ENCODE measurements around the gene MTF2. TPM values are rescaled to one million over a fixed set of nuclear protein-coding genes. Genes with fewer than 3 reads are reported as not detected.

MTF2 gene
- total RNA-seq, 1 experiment from 2014 or later, result 110 TPM

GRCh38 chr1:93180723-93181613 is 101.9 kb downstream of the MTF2 start, which contains the start of gene CCDC18:
Gene CCDC18 (plus strand): TSS chr1:93180724. CDS start chr1:93183362, 2,638 bp downstream.
- Histone ChIP-seq H3K4me1 (ENCODE audit: insufficient read depth, low read length) (no peaks in the 10 kb centered on the region), H3K23me2 (ENCODE audit: insufficient read length, low read depth, low read length, poor library complexity, severe bottlenecking) (no peaks in the 10 kb centered on the region), H3K56ac (ENCODE audit: insufficient read length, low read depth, low read length) (no peak within 1 kb of the TSS), H3K14ac (ENCODE audit: insufficient read depth, low read length) (0 out of 2 replicates have a peak within 1 kb of the TSS, but pooled peaks have one; percentile 23), H3T11ph (ENCODE audit: low read length) (no peak within 1 kb of the TSS), H3K4me2 (ENCODE audit: insufficient read depth, insufficient read length, low read length) (peak within 1 kb of the TSS; percentile 75), H2AK5ac (ENCODE audit: insufficient read length, low read length) (no peak within 1 kb of the TSS), H2BK5ac (ENCODE audit: insufficient read length, low read length) (no peak within 1 kb of the TSS), H2AFZ (ENCODE audit: low read length) (no peak within 1 kb of the TSS), H3K79me2 (ENCODE audit: insufficient read depth, low read length) (peaks cover 6% of the 10 kb centered on the region; the same call in 1 of the 2 replicates), H3K27me3 (ENCODE audit: insufficient read depth, low read length) (no peaks in the 10 kb centered on the region), H3K79me1 (ENCODE audit: insufficient read depth, low read depth, low read length, poor library complexity, severe bottlenecking) (peaks cover 4% of the 10 kb centered on the region), H3K18ac (ENCODE audit: insufficient read length, low read depth, low read length) (peak within 1 kb of the TSS; percentile 40), H4K8ac (replicated peaks; ENCODE audit: insufficient read length, low read depth, low read length) (no peak within 1 kb of the TSS), H3K4ac (ENCODE audit: low read depth, low read length) (no peak within 1 kb of the TSS), H4K91ac (ENCODE audit: insufficient read length, low read depth, low read length) (no peak within 1 kb of the TSS), H4K5ac (ENCODE audit: insufficient read length, low read depth, low read length) (no peak within 1 kb of the TSS), H2BK15ac (ENCODE audit: low read depth, low read length) (no peak within 1 kb of the TSS), H3K23ac (ENCODE audit: insufficient read length, low read depth, low read length) (no peak within 1 kb of the TSS), H2BK12ac (ENCODE audit: insufficient read length, low read depth, low read length) (no peak within 1 kb of the TSS), H3K9ac (ENCODE audit: extremely low read depth, insufficient read length, low read length) (peak within 1 kb of the TSS; percentile 62), H2BK20ac (ENCODE audit: low read depth, low read length, poor library complexity, severe bottlenecking) (no peak within 1 kb of the TSS), H3K9me3 (ENCODE audit: control insufficient read depth, low read depth, low read length) (no peaks in the 10 kb centered on the region), H2BK120ac (ENCODE audit: low read depth, low read length, poor library complexity, severe bottlenecking) (no peak within 1 kb of the TSS), H3K27ac (ENCODE audit: insufficient read length, low read depth, low read length) (peak within 1 kb of the TSS; percentile 12), H4K20me1 (ENCODE audit: control insufficient read depth, insufficient read depth, insufficient read length) (no peaks in the 10 kb centered on the region)
- DNase-seq, result no peak
- peak within 1 kb of the TSS; percentile 92 to 99 (median 99); a peak in 6 of 7 replicates for H3K27ac Mint-ChIP-seq
- H3K4me1 Mint-ChIP-seq, result peaks cover 28 to 38% of the 10 kb centered on the region in 2 experiments
- WGBS (ENCODE audit: extremely low coverage, insufficient read length, low lambda C conversion rate), result no CpG with 5 or more reads among the region's 43 CpGs
- TF ChIP-seq CTCF (conservative IDR thresholded peaks at IDR 0.05), result no peak
- no peaks in the 10 kb centered on the region; the same call in 1 of the 2 replicates for H3K27me3 Mint-ChIP-seq (ENCODE audit: low read depth)
- H3K4me3 Mint-ChIP-seq, result peak within 1 kb of the TSS; percentile 91 to 94
- peaks cover 0 to 5% (median 0%) of the 10 kb centered on the region in 3 experiments; a peak in 4 of 7 replicates for H3K36me3 Mint-ChIP-seq (ENCODE audit: insufficient read depth in 1 of 3, low read depth in 3 of 3)
- H3K9me3 Mint-ChIP-seq, result no peaks in the 10 kb centered on the region
